ENCODE data around the gene ZNF550.
"Not testable (repeated sequence)": the region's sequence is repeated elsewhere in the genome, so short reads cannot be mapped to it uniquely, and the experiment has no call there.

ZNF550 gene

GRCh38 chr19:57527136-57527881 lies 32.4 kb downstream of the ZNF550 start, which contains the start of gene ZNF549:
ZNF549 (plus strand) TSS chr19:57527356; CDS start chr19:57527574, 218 bp downstream.
- peak; percentile 67 for DNase-seq (ENCODE audit: low read depth, low spot score)

DNA sequence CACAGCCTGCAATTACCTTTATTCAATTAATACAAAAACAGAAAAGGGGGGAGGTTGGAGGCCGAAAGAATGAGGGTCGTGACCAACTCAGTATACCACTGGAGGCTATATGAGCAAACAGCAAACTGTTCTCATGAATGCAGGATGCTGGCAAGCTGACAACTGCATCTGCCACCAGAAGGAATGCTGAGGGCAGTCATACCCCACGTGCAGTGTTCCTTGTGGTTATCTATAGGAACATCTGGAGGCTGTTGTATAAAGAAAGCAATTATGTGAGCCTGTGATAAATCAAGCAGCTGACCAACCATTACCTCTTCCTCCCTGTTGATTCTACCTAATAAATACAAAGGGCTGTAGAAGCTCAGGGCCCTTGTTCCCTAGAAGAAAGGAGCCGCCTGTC lies 41.6 kb downstream of the ZNF550 start:
- DNase-seq (ENCODE audit: low read depth, low spot score): not testable (repeated sequence)

DNA sequence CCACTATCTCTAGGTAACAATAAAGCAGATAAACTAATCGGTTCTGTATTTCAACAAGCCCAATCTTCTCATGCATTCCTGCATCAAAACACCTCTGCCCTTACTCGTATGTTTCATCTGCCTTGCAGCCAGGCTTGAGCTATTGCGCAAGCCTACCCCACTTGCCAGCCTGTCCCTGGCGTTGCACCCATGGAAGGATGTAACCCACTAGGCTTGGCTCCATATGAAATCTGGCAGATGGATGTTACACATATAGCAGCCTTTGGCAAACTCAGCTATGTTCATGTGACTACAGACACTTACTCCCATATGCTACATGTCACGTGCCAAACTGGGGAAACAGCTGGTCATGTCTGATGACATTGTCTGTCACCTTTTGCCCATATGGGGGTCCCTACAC lies 44.4 kb downstream of the ZNF550 start:
- no peak for DNase-seq (ENCODE audit: low read depth, low spot score)

- no peak for DNase-seq (ENCODE audit: low read depth, low spot score)
Measured at GRCh38 chr19:57512845-57513244, 46.8 kb downstream of the ZNF550 start.

- no peak for DNase-seq (ENCODE audit: low read depth, low spot score)
Measured at GRCh38 chr19:57511484-57511883, 48.2 kb downstream of the ZNF550 start.

GRCh38 chr19:57506163-57506562 lies 53.5 kb downstream of the ZNF550 start:
- no peak for DNase-seq (ENCODE audit: low read depth, low spot score)

DNA sequence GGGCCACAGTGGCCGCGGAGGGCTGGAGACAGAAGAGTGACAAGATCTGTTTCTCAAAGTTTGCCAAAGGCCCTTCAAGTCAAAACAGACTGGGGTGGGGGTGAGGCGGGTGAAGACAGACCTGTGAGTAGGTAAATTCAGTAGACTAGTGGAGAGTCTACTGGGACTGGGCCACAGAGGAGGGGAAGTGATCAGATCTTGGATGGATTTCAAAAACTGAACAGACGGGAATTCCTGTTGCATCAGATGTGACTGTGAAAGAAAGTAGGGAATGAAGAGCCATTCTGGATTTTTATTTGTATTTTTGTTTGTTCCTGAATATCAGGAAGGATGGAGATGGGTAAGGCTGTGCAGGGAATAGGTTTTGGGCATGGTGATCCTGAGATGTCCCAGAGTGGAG lies 59.3 kb downstream of the ZNF550 start:
- not testable (repeated sequence) for DNase-seq (ENCODE audit: low read depth, low spot score)

DNA sequence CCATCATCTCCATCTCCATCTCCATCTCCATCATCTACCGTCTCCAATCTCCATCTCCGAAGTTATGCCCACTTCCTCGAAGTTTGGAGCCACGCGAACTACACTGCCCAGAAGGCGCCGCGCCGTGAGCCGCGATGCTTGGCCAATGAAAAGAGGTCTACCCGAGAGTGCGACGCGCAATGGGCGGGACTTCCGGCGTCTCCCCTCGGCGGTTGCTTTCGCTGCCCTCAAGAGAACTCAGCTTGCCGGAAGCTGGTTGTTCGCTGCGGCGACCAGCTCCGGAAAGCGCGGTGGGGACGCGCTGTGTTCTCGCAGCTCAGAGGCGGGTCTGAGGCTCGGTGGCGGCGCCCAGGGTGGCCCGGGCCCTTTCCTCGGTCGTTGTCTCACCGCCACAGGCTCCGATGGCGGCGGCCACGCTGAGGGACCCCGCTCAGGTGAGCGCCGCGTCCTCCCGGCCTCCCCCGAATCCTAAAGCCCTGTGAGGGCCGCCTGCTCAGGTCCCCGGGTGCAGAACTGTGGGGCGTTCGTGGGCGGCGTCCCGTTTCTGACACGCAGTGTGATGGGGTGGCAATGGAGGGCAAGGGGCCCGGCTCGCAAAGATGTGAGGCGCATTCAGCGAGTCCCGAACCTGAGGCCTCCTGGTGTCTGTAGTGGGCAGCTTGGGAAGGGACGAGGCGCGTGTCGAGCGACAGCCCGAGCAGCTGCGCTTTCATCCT lies 59.8 kb downstream of the ZNF550 start, which contains the start of gene ZNF773:
ZNF773 (plus strand) TSS at position 259 of the 716 bp plus-strand sequence; CDS start at position 402, 143 bp downstream.
- peak; percentile 91 for DNase-seq (ENCODE audit: low read depth, low spot score)

GRCh38 chr19:57499332-57499679 lies 60.4 kb downstream of the ZNF550 start:
- DNase-seq (ENCODE audit: low read depth, low spot score): not testable (repeated sequence)

GRCh38 chr19:57488299-57488644 lies 71.4 kb downstream of the ZNF550 start:
- DNase-seq (ENCODE audit: low read depth, low spot score): not testable (repeated sequence)

- DNase-seq (ENCODE audit: low read depth, low spot score): peak; percentile 41
Measured at GRCh38 chr19:57487477-57488298, 72.0 kb downstream of the ZNF550 start, which contains the start of gene ZNF419. ZNF419 (plus strand) TSS chr19:57487750; CDS start chr19:57487951, 201 bp downstream.
